ENCODE results near the gene CELF2. TPM values are rescaled to one million over a fixed set of nuclear protein-coding genes. Genes with fewer than 3 reads are reported as not detected.

CELF2 gene
- total RNA-seq, 1 donor from 2014 or later: 31.8 TPM

DNA sequence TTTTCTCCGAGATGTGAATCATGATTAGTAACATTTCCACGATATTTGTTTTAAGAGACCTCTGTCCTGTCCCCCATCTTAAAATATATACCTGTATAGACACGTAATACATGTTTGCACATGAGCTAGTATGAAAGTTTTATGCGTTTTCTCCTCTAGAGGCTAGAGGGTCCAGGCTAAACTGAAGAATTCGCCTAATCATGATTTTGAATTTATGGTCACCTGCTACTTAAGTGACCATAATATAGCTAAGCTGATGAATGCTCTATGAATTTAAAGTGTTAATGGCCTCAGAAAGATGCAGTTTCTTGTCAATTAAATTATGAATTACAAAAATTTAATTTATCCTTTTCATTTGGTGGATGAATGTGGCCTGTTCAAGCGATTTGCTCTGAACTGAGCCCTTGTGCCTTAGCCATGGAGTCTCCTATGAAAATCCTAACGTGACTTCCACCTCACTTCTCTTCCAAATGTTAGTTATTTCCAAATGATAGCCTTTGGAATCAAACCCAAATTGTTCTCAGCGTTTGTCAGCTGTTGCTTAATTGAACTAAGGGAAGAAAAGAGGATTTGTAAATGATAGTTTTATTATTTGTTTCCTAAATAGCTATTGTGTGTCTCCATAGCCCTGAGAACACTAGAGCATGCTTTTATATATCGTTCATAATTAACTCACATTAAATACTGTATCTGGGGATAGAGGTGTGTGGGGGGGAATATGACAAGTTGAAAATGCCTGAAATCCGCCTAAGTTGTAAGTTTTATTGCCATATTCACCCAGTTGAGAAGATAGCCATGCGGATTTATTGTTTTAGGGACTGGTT is 2.3 kb downstream of the CELF2 start:
- H3K27me3 ChIP-seq (ENCODE audit: control insufficient read depth in 3 of 3, insufficient read depth in 3 of 3, low read length in 3 of 3): peaks cover 0 to 7% (median 0%) of the 10 kb centered on the region in 3 donors
- no peaks in the 10 kb centered on the region for H3K36me3 ChIP-seq (ENCODE audit: control insufficient read depth in 3 of 3, insufficient read depth in 3 of 3, low read length in 3 of 3)
- H3K27ac ChIP-seq (ENCODE audit: low read depth, low read length): peak overlapping the region; percentile 91
- H3K4me3 ChIP-seq (ENCODE audit: low read length in 3 of 3): peak overlapping the region in 2 of 3 donors; percentile 21 to 68
- no peaks in the 10 kb centered on the region for H3K9me3 ChIP-seq (ENCODE audit: control insufficient read depth in 3 of 3, low read length in 3 of 3)
- H3K4me1 ChIP-seq (ENCODE audit: control insufficient read depth in 3 of 3, insufficient read depth in 3 of 3, low read length in 3 of 3): peaks cover 12 to 32% (median 17%) of the 10 kb centered on the region in 3 donors
- H3K9ac ChIP-seq (ENCODE audit: low read depth in 1 of 3, low read length in 3 of 3): peak overlapping the region in 2 of 3 donors; percentile 45 to 69

GRCh38 chr10:11020548-11020942 is 2.9 kb downstream of the CELF2 start:
- Histone ChIP-seq H3K36me3 (ENCODE audit: control insufficient read depth in 3 of 3, insufficient read depth in 3 of 3, low read length in 3 of 3) (no peaks in the 10 kb centered on the region), H3K27me3 (ENCODE audit: control insufficient read depth in 3 of 3, insufficient read depth in 3 of 3, low read length in 3 of 3) (peaks cover 0 to 7% (median 0%) of the 10 kb centered on the region in 3 donors), H3K4me1 (ENCODE audit: control insufficient read depth in 3 of 3, insufficient read depth in 3 of 3, low read length in 3 of 3) (peaks cover 11 to 32% (median 17%) of the 10 kb centered on the region in 3 donors), H3K4me3 (ENCODE audit: low read length in 3 of 3) (peak overlapping the region in 2 of 3 donors; percentile 21 to 68), H3K9me3 (ENCODE audit: control insufficient read depth in 3 of 3, low read length in 3 of 3) (no peaks in the 10 kb centered on the region), H3K27ac (ENCODE audit: low read depth, low read length) (peak overlapping the region; percentile 91), H3K9ac (ENCODE audit: low read depth in 1 of 3, low read length in 3 of 3) (peak overlapping the region in 1 of 3 donors; percentile 69)

DNA sequence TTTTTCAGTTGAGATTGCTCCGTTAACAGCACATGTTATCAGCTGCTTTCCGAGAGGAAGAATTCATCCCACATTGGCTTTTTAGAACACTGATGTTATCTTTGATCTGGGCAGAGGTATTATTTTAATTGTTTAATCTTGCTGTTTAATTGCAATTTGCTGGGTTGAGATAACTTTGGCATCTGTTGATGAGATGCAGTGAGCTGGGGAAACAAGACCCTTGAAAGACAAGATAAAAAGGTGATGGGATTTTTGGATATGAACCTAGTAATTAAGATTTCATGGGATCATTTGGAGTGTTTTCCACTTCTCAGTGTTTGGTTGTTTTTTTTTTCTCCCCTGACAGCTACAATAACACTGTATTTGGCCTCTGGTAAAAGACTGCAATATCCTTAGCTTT is 4.5 kb downstream of the CELF2 start:
- Histone ChIP-seq H3K27me3 (ENCODE audit: control insufficient read depth in 3 of 3, insufficient read depth in 3 of 3, low read length in 3 of 3) (peaks cover 0 to 2% (median 0%) of the 10 kb centered on the region in 3 donors), H3K9me3 (ENCODE audit: control insufficient read depth in 3 of 3, low read length in 3 of 3) (no peaks in the 10 kb centered on the region), H3K4me3 (ENCODE audit: low read length in 3 of 3) (no peak overlapping the region), H3K36me3 (ENCODE audit: control insufficient read depth in 3 of 3, insufficient read depth in 3 of 3, low read length in 3 of 3) (no peaks in the 10 kb centered on the region), H3K9ac (ENCODE audit: low read depth in 1 of 3, low read length in 3 of 3) (no peak overlapping the region), H3K4me1 (ENCODE audit: control insufficient read depth in 3 of 3, insufficient read depth in 3 of 3, low read length in 3 of 3) (peaks cover 7 to 25% (median 8%) of the 10 kb centered on the region in 3 donors), H3K27ac (ENCODE audit: low read depth, low read length) (no peak overlapping the region)

GRCh38 chr10:11023009-11023953 is 5.6 kb downstream of the CELF2 start:
- H3K9me3 ChIP-seq (ENCODE audit: control insufficient read depth in 3 of 3, low read length in 3 of 3): no peaks in the 10 kb centered on the region
- H3K36me3 ChIP-seq (ENCODE audit: control insufficient read depth in 3 of 3, insufficient read depth in 3 of 3, low read length in 3 of 3): no peaks in the 10 kb centered on the region
- no peaks in the 10 kb centered on the region for H3K27me3 ChIP-seq (ENCODE audit: control insufficient read depth in 3 of 3, insufficient read depth in 3 of 3, low read length in 3 of 3)
- H3K27ac ChIP-seq (ENCODE audit: low read depth, low read length): no peak overlapping the region
- H3K4me1 ChIP-seq (ENCODE audit: control insufficient read depth in 3 of 3, insufficient read depth in 3 of 3, low read length in 3 of 3): peaks cover 5 to 23% (median 7%) of the 10 kb centered on the region in 3 donors
- H3K9ac ChIP-seq (ENCODE audit: low read depth in 1 of 3, low read length in 3 of 3): no peak overlapping the region
- no peak overlapping the region for H3K4me3 ChIP-seq (ENCODE audit: low read length in 3 of 3)

- H3K9me3 ChIP-seq (ENCODE audit: control insufficient read depth in 3 of 3, low read length in 3 of 3): no peaks in the 10 kb centered on the region
- H3K27me3 ChIP-seq (ENCODE audit: control insufficient read depth in 3 of 3, insufficient read depth in 3 of 3, low read length in 3 of 3): no peaks in the 10 kb centered on the region
- no peaks in the 10 kb centered on the region for H3K36me3 ChIP-seq (ENCODE audit: control insufficient read depth in 3 of 3, insufficient read depth in 3 of 3, low read length in 3 of 3)
- peaks cover 5 to 19% (median 13%) of the 10 kb centered on the region in 3 donors for H3K4me1 ChIP-seq (ENCODE audit: control insufficient read depth in 3 of 3, insufficient read depth in 3 of 3, low read length in 3 of 3)
- no peak overlapping the region for H3K9ac ChIP-seq (ENCODE audit: low read depth in 1 of 3, low read length in 3 of 3)
- H3K27ac ChIP-seq (ENCODE audit: low read depth, low read length): peak overlapping the region; percentile 8
- H3K4me3 ChIP-seq (ENCODE audit: low read length in 3 of 3): no peak overlapping the region
Observed at GRCh38 chr10:11024596-11024995, 6.9 kb downstream of the CELF2 start.

GRCh38 chr10:11025978-11026377 is 8.3 kb downstream of the CELF2 start:
- Histone ChIP-seq H3K9ac (ENCODE audit: low read depth in 1 of 3, low read length in 3 of 3) (no peak overlapping the region), H3K36me3 (ENCODE audit: control insufficient read depth in 3 of 3, insufficient read depth in 3 of 3, low read length in 3 of 3) (no peaks in the 10 kb centered on the region), H3K4me3 (ENCODE audit: low read length in 3 of 3) (no peak overlapping the region), H3K27ac (ENCODE audit: low read depth, low read length) (no peak overlapping the region), H3K4me1 (ENCODE audit: control insufficient read depth in 3 of 3, insufficient read depth in 3 of 3, low read length in 3 of 3) (peaks cover 0 to 16% (median 15%) of the 10 kb centered on the region in 3 donors), H3K27me3 (ENCODE audit: control insufficient read depth in 3 of 3, insufficient read depth in 3 of 3, low read length in 3 of 3) (no peaks in the 10 kb centered on the region), H3K9me3 (ENCODE audit: control insufficient read depth in 3 of 3, low read length in 3 of 3) (no peaks in the 10 kb centered on the region)

GRCh38 chr10:11026773-11027172 is 9.1 kb downstream of the CELF2 start:
- H3K36me3 ChIP-seq (ENCODE audit: control insufficient read depth in 3 of 3, insufficient read depth in 3 of 3, low read length in 3 of 3): no peaks in the 10 kb centered on the region
- no peaks in the 10 kb centered on the region for H3K27me3 ChIP-seq (ENCODE audit: control insufficient read depth in 3 of 3, insufficient read depth in 3 of 3, low read length in 3 of 3)
- no peak overlapping the region for H3K9ac ChIP-seq (ENCODE audit: low read depth in 1 of 3, low read length in 3 of 3)
- H3K4me1 ChIP-seq (ENCODE audit: control insufficient read depth in 3 of 3, insufficient read depth in 3 of 3, low read length in 3 of 3): peaks cover 0 to 12% (median 9%) of the 10 kb centered on the region in 3 donors
- no peaks in the 10 kb centered on the region for H3K9me3 ChIP-seq (ENCODE audit: control insufficient read depth in 3 of 3, low read length in 3 of 3)
- H3K27ac ChIP-seq (ENCODE audit: low read depth, low read length): no peak overlapping the region
- H3K4me3 ChIP-seq (ENCODE audit: low read length in 3 of 3): no peak overlapping the region

DNA sequence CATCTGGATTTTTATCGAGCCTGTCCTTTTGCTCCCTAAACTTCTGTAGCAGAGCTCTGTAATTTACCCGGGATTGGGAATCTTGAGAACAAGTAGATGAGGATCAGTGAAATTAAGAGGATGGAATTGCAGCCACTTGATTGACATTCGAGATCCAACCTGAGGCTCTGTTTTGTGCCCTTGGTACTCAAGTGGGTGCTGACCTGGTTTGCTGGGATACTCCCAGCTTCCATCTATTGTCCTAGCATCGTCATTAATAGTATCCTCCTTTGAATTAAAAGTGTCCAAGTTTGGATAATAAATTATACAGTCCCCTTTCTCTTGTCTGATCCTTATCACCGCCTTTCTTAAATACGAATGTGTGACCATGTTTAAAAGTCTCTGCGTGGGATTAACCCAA is 17.1 kb downstream of the CELF2 start:
- Histone ChIP-seq H3K27me3 (ENCODE audit: control insufficient read depth in 3 of 3, insufficient read depth in 3 of 3, low read length in 3 of 3) (no peaks in the 10 kb centered on the region), H3K9ac (ENCODE audit: low read depth in 1 of 3, low read length in 3 of 3) (no peak overlapping the region), H3K4me3 (ENCODE audit: low read length in 3 of 3) (no peak overlapping the region), H3K9me3 (ENCODE audit: control insufficient read depth in 3 of 3, low read length in 3 of 3) (no peaks in the 10 kb centered on the region), H3K4me1 (ENCODE audit: control insufficient read depth in 3 of 3, insufficient read depth in 3 of 3, low read length in 3 of 3) (peaks cover 6 to 41% (median 13%) of the 10 kb centered on the region in 3 donors), H3K36me3 (ENCODE audit: control insufficient read depth in 3 of 3, insufficient read depth in 3 of 3, low read length in 3 of 3) (no peaks in the 10 kb centered on the region), H3K27ac (ENCODE audit: low read depth, low read length) (peak overlapping the region; percentile 28)

DNA sequence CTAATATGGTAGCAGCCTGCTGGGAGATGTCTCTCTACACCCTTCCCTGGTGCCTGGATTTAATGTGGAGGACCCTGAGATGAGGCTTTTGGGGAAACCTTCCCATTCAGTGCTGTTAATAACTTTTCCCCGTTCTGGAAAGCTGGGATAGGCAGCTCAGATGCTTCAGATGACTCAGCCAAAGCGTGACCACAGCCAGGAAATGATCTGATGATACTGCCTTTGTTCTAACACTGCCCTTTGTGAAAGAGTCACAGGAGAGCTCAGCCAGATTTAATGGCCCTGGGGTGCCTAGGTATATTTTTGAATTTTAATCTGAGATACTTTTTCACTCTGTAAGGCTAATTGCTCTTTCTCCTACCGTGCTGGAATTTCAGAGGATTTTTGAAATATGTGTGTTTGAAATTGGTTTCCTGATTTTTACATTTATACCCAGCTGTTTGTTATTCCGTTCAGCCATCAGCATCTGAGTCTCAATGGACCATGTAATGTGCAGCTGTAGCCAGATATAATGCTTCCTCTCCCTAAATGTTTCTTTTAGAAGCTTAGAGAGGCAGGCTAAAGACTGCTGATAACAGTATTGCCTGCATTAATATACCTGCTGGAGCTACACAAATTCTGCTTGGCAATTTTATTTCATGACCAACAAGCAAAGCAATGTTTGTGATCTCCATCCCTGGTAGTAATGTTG is 17.8 kb downstream of the CELF2 start:
- peak overlapping the region; percentile 28 for H3K27ac ChIP-seq (ENCODE audit: low read depth, low read length)
- H3K9ac ChIP-seq (ENCODE audit: low read depth in 1 of 3, low read length in 3 of 3): peak overlapping the region in 1 of 3 donors; percentile 20
- no peaks in the 10 kb centered on the region for H3K36me3 ChIP-seq (ENCODE audit: control insufficient read depth in 3 of 3, insufficient read depth in 3 of 3, low read length in 3 of 3)
- H3K4me3 ChIP-seq (ENCODE audit: low read length in 3 of 3): no peak overlapping the region
- no peaks in the 10 kb centered on the region for H3K9me3 ChIP-seq (ENCODE audit: control insufficient read depth in 3 of 3, low read length in 3 of 3)
- H3K27me3 ChIP-seq (ENCODE audit: control insufficient read depth in 3 of 3, insufficient read depth in 3 of 3, low read length in 3 of 3): no peaks in the 10 kb centered on the region
- peaks cover 6 to 38% (median 13%) of the 10 kb centered on the region in 3 donors for H3K4me1 ChIP-seq (ENCODE audit: control insufficient read depth in 3 of 3, insufficient read depth in 3 of 3, low read length in 3 of 3)
